Ecto neural progenitor cell (in vitro differentiated cells): Measurements from ENCODE around the gene PAAF1.

ENCODE experiments used
- DNase-seq: peaks from one replicate; pipeline ENCODE4 v3.0.0-alpha.2; 2018; ENCODE audit warnings: low spot score

The PAAF1 gene

DNA sequence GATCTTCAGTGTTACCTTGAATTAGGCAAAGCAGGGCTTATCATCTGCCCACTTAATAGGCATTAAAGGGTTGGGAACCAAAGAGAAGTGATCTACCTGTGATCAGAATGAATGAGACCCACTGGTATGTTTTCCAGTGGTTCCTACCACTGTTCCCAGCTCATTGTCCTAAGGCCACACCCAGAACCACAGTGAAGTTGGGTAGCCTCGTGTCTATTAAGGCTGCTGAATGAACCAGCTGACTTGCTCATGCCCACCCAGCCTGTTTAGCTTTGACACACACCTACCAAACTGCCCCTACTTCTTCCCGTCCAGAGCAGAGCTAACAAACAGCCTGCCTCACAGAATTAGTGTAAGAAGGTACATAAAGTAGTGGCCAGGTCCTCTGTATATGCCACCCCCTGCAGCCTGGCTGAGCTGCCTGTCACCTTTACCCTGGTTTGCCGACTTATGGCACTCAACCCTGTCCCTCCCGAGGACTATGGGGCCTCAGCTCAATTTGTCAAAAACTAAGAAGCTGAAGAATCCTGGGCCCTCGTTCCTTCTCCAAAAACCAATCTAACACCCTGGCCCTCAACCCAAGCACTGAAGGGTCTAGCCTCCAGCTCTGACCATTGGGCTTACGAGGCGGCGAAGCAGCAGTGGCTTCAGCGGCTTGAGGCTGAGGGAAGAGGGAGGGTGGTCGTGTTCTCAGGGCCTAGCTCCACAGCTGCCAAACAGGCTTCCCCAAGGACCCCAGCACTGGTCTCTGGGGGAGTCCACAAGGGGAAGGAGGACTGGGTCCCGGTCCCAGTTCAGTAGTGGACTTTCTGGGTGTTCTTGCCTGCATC is 96.0 kb downstream of the PAAF1 start:
- no peak for DNase-seq

DNA sequence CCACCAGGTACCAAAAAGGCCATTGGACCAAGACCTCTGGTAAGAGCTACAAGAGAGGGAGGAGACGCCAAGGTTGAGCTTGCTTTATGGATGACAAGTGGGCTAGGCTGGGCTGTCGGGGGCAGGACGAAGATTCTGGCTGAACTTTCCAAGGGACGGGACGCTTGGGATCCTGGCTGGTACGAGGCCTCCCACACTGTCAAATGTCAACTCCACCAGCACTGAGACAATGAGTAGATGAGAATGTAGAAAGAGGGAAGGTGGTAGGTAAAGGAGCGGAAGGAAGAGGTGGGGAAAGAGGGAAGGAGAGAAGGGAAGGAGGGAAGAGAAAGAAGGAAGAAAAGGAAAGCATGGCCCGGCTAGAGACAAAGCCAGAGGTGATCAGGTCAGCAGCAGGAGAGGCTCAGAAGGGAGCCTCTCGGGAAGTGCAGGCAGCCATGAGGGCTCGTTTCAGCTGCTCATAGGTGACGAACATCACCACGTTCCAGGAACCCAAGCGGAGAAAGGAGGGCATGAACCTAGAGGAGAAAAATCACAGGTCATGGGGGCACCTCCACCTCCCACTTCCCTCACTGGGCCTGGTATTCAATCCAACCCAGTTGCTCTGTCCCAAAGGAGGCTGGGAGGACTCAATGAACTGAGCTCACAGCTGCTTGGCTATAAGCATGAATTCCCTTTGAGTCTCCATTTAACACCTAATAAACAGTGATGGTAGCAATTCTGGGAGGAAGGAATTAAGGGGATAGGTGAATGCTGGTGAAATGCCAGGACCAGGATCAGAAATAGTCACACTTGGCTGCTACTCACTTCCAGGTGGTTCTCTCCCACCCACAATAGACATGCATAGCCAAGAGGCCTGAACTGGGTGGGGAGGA is 98.0 kb downstream of the PAAF1 start:
- DNase-seq = no peak

DNA sequence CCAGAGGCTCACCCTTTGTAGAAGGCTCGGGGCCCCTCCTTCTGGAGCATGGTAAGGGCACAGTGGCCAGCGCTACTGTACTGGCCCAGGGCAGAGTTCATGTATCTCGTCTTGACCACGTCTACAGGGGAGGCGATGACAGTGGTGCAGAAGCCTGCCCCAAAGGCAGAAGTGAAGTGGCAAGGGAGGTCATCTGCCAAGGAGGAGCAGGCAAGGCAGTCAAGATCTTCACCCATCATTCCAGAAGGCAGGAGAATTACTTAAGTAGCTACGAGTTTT is 98.6 kb downstream of the PAAF1 start:
- no peak for DNase-seq

DNA sequence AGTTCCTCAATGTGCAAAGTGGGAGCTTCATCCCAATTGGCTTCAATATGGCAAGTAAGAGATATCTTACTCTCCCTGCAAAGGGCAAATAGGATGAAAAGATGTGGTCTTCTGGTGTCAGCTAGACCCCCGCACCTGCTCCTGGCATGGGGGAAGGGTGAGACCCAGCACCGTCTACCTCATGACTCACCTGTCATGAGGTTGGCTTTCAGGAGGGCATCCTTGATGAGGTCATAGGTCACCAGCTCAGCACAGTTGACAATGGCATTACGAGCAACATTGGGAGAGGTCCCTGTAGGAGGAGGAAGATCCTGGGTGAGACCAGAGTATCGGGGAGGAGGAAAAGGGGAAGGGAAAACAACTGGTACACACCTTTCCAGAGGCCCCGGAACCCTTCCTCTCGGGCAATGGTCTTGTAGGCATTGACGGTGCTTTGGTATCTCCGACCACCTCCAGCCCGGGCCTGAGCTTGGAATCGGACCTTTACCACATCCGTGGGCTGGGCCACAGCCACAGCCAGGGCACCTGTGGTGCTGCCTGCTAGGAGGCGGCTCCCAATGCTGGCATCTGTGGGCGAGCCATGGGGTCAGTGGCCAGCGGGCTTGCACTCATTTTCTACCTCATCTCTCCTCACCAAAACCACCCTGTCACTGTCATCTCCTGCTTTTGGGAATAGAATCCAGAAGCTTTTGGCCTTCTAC is 99.8 kb downstream of the PAAF1 start:
- DNase-seq = no peak

DNA sequence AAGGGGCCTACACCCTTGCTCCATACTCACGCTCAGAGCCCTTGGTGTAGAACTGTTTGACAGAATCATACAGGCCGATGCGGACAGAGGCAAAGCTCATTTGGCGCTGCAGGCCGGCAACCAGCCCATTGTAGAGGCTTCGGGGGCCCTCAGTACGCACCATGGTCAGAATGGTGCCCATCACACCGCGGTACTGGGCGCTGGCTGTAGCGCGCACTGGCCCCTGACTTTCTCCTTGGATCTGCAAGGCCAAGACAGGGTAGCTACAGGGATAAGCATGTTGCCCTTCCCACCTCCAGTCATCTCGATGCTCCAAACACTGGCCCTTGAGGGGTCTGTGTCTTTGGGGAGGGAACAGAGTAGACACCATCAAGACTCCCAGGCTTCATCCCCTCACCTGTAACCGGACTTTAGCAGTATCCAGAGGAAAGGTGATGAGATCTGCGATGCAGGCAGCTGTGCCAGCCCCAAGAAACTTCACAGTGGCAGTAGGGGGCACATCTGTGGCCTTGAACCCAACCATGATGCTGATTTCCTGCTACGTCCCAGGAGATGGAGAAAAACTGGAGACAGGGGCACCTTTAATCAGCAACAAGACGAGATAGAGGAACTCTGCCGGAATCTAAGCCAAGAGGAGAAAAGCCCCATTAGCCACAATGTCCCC is 101.2 kb downstream of the PAAF1 start:
- no peak for DNase-seq

DNA sequence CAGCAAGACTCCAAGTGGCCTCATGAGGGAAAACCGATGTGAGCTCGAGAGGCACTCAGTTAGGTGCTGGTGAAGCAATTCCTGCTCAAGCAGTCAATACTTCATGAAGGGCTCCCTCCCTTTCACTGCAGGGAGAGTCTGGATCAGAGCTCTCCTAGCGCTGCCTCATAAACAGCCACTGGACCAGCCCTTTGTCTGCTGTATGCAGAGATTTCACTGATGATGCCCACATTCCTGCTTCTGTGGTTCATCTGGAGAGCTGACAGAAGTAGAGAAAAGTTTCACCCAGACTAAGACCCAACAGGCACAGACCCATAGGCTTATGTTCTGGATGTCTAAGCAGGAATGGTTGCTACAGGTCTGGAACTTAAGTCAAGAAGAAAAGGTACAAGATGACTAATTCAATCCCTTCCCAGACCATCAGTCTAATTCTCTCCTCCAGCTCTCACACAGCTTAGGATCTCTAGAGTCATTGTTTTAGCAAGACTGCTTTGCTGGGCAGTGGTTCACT is 101.8 kb downstream of the PAAF1 start:
- DNase-seq = no peak

DNA sequence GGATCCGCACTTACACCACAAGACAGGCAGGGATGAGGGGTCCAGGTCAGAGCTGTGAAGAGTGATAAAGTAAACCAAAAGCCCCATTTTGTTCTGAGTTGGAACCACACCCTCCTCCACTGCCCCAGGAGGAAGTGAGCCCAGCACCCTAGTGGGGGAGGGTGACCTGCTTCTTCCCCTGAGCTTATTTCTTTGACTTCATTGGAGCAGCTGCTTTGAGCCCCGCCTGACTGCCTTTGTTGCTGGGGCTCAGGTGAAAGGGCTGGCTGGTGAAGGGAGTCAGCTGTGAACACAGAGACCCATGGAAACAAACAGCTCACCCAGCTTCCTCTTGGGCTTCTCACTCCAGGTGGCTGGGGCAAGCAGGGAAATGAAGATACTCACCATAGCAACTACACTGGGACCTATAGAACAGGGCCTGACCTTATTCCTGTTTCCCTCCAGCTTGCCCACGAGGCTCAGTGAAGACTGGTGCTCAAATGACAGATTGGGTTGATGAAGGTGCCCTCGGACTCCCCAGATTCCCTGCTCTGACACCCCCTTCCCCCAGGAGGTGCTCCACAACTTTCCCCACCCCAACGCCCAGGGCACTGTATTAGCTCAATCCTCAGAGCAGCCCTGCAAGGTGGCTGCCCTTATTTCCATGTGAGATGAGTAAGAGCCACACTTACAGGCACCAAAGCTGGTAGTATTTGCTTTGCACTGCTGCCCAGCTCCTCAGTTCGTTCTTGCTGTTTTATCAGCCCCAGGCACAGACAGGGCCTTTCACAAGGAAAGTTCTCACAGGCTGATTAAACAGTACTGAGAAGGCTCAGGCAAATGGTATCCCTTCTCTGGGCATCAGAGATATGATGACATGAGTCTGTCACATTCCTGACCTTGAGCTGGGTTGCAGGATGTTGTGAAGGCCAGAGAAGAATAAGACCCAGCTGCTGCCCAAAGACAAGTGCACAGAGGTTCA is 103.5 kb downstream of the PAAF1 start:
- DNase-seq = no peak
